ENCODE measurements around the gene CDH22.

- TF ChIP-seq CTCF (conservative IDR thresholded peaks at IDR 0.05 in 1 of 2, IDR thresholded peaks at IDR 0.05 in 1 of 2; ENCODE audit: extremely low read depth in 1 of 2, insufficient read depth in 1 of 2, low read depth in 1 of 2, low read length in 2 of 2), result no peak
- no peak for TF ChIP-seq EZH2 (IDR thresholded peaks at IDR 0.05; ENCODE audit: borderline replicate concordance, low read length)
Observed at GRCh38 chr20:46357030-46357514, 48.8 kb upstream of the CDH22 start.

All from mammary epithelial cell (primary cell).